ENCODE results near the gene TACC2.

- TF ChIP-seq EZH2 (IDR thresholded peaks at IDR 0.05; ENCODE audit: insufficient read depth, poor library complexity, severe bottlenecking) (no peak), EZH2phosphoT487 (IDR thresholded peaks at IDR 0.05; ENCODE audit: insufficient read depth, low read depth) (no peak)
Measured at GRCh38 chr10:122078326-122078725, 89.4 kb downstream of the TACC2 start.
